ENCODE measurements around the gene DPYSL5. TPM values are rescaled to one million over a fixed set of nuclear protein-coding genes. Genes with fewer than 3 reads are reported as not detected.

The DPYSL5 gene
- total and polyA plus RNA-seq, 10 of the 15 experiments (the other 5 are each of a cell fraction or from before 2014, with no cell fraction given) = not detected

- TF ChIP-seq ZNF274 (IDR thresholded peaks at IDR 0.05; ENCODE audit: insufficient read depth, insufficient read length) = no peak
- TF ChIP-seq ZBTB4 (CRISPR knock-in tag; IDR thresholded peaks at IDR 0.05) = no peak
These were observed 92.1 kb downstream of the DPYSL5 start (continued) for GRCh38 chr2:26940001-26940400.

GRCh38 chr2:26941486-26941885 lies 93.6 kb downstream of the DPYSL5 start:
- RAD21 ChIA-PET (ENCODE audit: unreplicated experiment) = interaction anchor here (0.8 to 3.9 kb wide), 3 partner anchors 19 to 95 kb away, joined by 3 to 40 read pairs (median 3); no protein-coding TSS in a partner anchor
- Histone ChIP-seq H2AFZ (ENCODE audit: control insufficient read depth, low read depth, low read length) (no peak overlapping the region), H3K36me3 (ENCODE audit: control insufficient read depth in 2 of 2, insufficient read depth in 2 of 2, low read length in 1 of 2) (no peaks in the 10 kb centered on the region), H3K27ac (ENCODE audit: control insufficient read depth, insufficient read depth) (no peak overlapping the region), H3K4me1 (ENCODE audit: control insufficient read depth, insufficient read depth, low read length) (no peaks in the 10 kb centered on the region), H3K9ac (ENCODE audit: control insufficient read depth, insufficient read depth, low read length) (no peak overlapping the region), H3K9me3 (replicated peaks; ENCODE audit: control insufficient read depth, insufficient read depth, low read length) (no peaks in the 10 kb centered on the region), H3K4me3 (no peak overlapping the region), H4K20me1 (ENCODE audit: control insufficient read depth, insufficient read depth) (no peaks in the 10 kb centered on the region), H3K27me3 (replicated peaks in 1 of 2; ENCODE audit: control insufficient read depth in 2 of 2, insufficient read depth in 2 of 2, low read length in 1 of 2) (no peaks in the 10 kb centered on the region; a peak in 3 of 4 replicates), H3K79me2 (ENCODE audit: control insufficient read depth, insufficient read depth, low read length) (no peaks in the 10 kb centered on the region), H3K4me2 (ENCODE audit: control insufficient read depth, insufficient read depth) (no peak overlapping the region)
- CTCF ChIA-PET = interaction anchor here (0.7 to 5.5 kb wide), 6 partner anchors 9 to 98 kb away, joined by 3 to 62 read pairs (median 4); no protein-coding TSS in a partner anchor
- in situ Hi-C loops (cut with MboI) (no loop called here), intact Hi-C loops (cut with micrococcal nuclease; ENCODE audit: unreplicated experiment) (no loop called here)
- DNase-seq (ENCODE audit: low read depth, low spot score) (no peak), FAIRE-seq (no peak), ATAC-seq (no peak)
- BruUV-seq (replicated peaks) = no TSS peak
- POLR2A ChIA-PET = no interaction called here
- SMC1A ChIA-PET (ENCODE audit: uncharacterized antibody, unreplicated experiment) = interaction anchor here (1.2 to 2.6 kb wide), 3 partner anchors 15 to 95 kb away, joined by 3 to 14 read pairs (median 3); no protein-coding TSS in a partner anchor
- WGBS (ENCODE audit: insufficient coverage, insufficient replicate concordance, low lambda C conversion rate, missing lambda C conversion rate) = 0% methylated on average over 3 of the region's 3 CpGs
- no peak for TF ChIP-seq SREBF1 (IDR thresholded peaks at IDR 0.05; ENCODE audit: low read length)
- TF ChIP-seq MEF2B (IDR thresholded peaks at IDR 0.05; ENCODE audit: partially characterized antibody, poor library complexity, severe bottlenecking) = no peak
- no peak for TF ChIP-seq ZBTB33 (IDR thresholded peaks at IDR 0.05)
- TF ChIP-seq MYC (IDR thresholded peaks at IDR 0.05; ENCODE audit: insufficient read depth, insufficient read length, insufficient replicate concordance, low read length, severe bottlenecking) = no peak
- TF ChIP-seq HCFC1 (IDR thresholded peaks at IDR 0.05; ENCODE audit: low read length) = no peak
- no peak for TF ChIP-seq WRNIP1 (IDR thresholded peaks at IDR 0.05; ENCODE audit: borderline replicate concordance, low read depth, low read length)
- TF ChIP-seq YY1 (IDR thresholded peaks at IDR 0.05; ENCODE audit: low read depth, low read length) = no peak
- TF ChIP-seq, protein P1, sequence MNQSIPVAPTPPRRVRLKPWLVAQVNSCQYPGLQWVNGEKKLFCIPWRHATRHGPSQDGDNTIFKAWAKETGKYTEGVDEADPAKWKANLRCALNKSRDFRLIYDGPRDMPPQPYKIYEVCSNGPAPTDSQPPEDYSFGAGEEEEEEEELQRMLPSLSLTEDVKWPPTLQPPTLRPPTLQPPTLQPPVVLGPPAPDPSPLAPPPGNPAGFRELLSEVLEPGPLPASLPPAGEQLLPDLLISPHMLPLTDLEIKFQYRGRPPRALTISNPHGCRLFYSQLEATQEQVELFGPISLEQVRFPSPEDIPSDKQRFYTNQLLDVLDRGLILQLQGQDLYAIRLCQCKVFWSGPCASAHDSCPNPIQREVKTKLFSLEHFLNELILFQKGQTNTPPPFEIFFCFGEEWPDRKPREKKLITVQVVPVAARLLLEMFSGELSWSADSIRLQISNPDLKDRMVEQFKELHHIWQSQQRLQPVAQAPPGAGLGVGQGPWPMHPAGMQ (IDR thresholded peaks at IDR 0.05; ENCODE audit: borderline replicate concordance) = no peak
- no peak for TF ChIP-seq SPI1 (IDR thresholded peaks at IDR 0.05; ENCODE audit: borderline replicate concordance, insufficient read depth, low read depth, low read length)
- no peak for TF ChIP-seq MLLT1 (IDR thresholded peaks at IDR 0.05)
- TF ChIP-seq KLF5 (IDR thresholded peaks at IDR 0.05; ENCODE audit: partially characterized antibody) = no peak

Data from GM12878 (cell line).